Stimulated activated CD4-positive, alpha-beta T cell treated with anti-CD3 and anti-CD28 coated beads, TNF-alpha, amount 100 ng/mL, for 4 hours (primary cell): ENCODE measurements around the gene INO80E.
"Not testable (repeated sequence)": the region's sequence is repeated elsewhere in the genome, so short reads cannot be mapped to it uniquely, and the experiment has no call there.

Source experiments
- DNase-seq, 3 experiments: peaks; one replicate each; pipeline ENCODE4 v3.0.0-alpha.2; 2020; ENCODE audit warnings: low read depth in 3 of 3

Gene INO80E

DNA sequence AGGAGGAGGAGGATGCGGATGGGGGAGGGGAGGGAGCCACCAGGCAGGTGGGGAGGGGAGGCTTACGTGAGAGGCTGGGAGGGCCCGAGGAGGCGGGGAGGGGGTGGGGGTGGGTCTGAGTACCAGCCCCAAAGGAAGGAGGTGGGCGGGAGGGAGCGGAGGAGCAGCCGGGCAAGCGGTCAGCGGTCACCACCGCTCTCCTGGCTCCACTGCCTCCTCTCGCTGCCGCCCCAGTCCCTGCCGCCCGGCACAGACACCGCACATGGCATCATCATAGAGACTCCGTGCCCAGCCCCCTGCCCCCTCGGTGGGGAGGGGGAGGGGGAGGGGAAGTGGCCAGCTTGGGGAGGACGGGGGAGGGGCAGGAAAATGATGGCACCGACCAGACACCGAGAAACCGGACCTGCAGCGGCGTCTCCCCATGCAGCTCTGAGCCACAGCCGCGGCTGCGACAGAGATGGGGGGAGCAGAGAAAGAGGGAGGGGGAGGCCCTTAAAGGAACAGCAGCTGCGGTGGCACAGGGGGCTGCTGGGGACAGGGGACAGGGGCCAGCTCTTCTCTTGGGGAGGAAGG, 34.9 kb downstream of the INO80E start, which contains the start of gene TLCD3B:
Gene TLCD3B, minus strand, starts transcription at position 431 of the 573 bp plus-strand sequence. CDS start 744 bp downstream, outside the sequence.
- no peak for DNase-seq

DNA sequence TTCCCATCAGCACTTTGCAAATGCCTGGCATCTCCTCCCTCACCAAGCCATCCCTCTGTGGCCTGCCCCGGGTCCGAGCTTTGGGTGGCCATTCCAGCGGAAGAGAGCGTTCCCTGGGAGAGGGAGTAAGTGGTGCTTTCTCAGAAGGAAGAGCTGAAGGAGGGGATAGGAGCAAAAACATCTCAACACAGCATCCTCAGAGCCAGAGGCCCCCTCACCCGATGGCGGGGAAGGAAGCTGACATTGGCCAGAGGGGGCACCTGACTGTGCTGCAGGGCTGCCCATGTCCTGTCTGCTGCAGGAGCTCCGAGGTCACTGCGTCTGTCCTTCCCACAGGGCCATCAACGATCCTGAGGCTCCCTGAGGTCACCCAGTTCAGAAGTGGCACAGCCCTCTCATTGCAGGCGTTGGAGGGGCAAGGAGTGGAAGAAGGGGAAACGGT, 35.5 kb downstream of the INO80E start:
- no peak for DNase-seq

DNA sequence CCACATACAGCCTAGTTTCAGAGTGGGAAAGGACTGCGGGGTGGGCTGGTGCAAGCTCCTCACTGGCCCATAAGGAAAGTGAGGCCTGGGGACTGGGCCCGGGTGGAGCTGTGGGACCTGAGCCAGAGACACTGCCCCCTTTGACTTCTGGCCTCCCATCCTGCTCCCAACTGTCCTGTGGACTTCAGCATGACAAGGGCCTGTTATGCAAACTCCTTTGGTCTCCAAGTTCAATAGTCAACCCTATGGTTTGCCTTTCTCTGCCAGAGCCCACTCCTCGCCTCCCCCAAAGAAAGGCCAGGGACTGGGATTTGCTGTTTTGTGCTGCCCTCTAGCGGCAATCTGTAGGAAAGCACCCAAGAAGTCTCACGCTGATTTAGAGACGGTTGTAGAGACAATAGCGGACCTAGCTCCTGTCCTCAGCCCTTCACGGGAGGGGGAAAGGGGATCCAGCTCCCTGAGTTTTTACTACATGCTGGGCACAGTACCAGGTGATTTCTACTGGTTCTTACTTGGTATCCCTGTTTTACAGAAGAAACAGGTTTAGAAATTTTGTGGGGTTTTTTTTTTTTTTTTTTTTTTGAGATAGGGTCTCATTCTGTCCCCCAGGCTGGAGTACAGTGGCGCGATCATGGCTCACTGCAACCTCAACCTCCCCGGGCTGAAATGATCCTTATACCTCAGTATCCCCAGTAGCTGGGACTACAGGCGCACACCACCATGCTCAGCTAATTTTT, 36.2 kb downstream of the INO80E start:
- DNase-seq: peak in 2 of 3 experiments; percentile 26 to 38

DNA sequence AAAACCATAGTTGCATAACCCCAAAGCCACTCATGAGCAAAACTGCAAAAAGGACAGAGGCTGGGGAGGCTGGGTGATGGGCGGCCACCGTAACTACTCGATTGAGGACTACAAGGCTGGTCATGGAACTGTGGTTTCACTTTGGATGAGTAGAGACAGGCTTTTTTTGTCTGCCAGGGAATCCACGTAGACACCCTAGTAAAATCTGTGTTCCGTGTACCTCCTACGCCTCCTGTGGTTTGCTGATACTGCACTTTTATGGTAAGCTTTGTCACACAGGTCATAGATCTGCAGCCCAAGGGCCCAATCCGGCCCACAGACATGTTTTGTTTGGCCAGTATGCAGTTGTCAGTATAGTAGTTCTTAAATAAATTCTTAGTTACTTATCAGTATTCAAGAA, 37.2 kb downstream of the INO80E start:
- no peak for DNase-seq

DNA sequence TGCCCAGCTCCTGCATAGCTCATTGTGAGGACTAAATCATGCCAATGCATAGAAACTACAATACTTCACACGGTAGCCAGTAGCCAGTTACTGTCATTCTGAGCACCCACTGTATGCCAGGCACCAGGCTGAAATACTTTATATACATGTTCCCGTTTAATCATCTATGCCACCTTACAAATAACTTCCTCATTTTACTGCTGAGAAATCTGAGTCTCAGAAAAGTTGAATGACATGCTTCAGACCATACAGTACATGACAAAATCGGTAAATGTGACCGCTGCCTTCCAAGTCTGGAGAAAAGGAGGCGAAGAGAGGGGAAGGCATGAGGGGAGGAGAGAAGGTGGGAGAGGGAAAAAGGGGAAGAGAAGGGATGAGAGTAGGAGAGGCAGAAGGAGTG, 44.2 kb downstream of the INO80E start:
- DNase-seq: no peak

DNA sequence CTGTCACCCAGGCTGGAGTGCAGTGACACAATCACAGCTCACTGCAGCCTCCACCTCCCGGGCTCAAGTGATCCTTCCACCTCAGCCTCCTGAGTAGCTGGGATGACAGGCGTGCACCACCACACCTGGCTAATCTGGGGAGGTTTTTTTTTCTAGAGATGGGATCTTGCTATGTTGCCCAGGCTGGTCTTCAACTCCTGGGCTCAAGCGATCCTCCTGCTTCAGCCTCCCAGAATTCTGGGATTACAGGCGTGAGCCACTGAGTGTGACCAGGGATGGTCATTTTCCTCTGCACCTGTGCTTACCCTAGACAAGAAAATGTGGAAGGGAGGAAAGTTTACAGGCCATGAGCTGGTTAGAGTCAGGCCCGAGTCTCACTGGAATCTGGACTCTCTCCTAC, 44.6 kb downstream of the INO80E start:
- DNase-seq: not testable (repeated sequence)

DNA sequence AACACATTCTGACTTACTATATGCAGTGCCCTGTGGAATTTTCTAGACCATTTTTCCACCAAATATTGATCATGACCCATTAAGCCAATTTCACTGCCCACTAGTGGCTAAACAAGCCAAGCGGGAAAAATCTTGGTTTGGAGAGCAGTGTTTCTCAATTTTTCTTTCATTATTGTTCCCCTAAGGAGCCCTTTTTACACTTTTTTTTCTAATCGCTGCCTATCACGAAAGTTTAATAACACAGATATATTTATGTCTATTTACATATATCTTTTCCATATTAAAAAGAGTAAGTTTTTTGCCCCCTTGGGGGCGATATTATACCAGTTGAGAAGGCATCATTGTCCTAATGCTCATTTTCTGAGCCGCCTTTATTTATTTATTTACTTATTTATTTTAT, 45.8 kb downstream of the INO80E start:
- DNase-seq: no peak

DNA sequence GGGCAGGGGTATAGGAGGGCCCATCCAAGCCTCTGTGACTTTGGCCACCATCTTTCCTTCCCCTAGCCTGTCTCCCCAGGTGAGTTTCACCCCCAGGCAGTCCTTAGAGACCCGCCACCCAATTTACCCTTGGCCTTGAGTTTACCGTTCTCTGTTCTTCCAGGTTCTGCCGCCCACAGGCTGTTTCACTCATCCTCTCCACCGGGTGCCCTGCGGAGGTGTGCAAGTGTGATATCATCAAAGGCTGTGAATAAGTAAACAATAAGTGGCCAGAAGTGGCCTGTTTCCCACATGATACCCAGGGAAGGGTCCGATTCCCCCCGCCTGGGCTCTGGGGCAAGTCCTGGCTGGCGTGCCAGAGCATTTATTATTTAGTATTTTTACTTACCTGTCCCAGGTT, 50.1 kb downstream of the INO80E start:
- no peak for DNase-seq

DNA sequence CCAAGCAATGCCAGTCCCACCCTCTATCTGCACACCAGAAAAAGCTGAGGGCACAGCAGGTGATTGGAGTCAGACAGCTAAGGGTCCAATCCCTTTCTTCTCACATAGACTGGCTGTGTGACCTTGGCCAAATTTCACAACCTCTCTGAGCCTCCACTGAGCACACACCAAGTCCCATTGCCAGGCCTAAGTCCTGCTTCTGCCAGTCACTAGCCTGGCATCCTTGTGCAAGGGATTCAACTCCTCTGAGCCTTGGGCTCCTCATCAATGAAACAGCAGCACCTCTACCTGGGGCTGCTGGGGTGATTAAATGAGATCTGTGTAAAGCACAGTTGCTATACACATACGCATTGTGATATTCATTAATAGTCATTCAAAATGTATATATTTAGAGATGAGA, 50.5 kb downstream of the INO80E start:
- DNase-seq: no peak

DNA sequence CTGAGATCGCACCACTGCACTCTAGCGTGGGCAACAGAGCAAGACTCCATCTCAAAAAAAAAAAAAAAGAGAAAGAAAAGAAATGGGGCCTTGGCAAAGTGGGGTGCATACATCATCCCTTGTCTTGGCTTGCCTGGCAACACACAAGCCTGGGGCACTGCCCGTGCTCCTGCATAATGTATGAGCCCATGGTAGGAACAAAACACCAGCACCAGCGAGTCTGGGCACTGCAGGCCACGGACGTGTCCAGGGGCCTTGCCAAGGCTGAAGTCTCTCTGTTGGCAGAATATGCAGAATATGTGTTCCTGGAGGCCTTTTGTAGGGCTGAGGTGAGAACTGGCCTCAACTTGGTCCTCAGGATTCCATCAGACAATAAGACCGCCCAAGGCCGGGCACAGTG, 53.8 kb downstream of the INO80E start:
- no peak for DNase-seq

DNA sequence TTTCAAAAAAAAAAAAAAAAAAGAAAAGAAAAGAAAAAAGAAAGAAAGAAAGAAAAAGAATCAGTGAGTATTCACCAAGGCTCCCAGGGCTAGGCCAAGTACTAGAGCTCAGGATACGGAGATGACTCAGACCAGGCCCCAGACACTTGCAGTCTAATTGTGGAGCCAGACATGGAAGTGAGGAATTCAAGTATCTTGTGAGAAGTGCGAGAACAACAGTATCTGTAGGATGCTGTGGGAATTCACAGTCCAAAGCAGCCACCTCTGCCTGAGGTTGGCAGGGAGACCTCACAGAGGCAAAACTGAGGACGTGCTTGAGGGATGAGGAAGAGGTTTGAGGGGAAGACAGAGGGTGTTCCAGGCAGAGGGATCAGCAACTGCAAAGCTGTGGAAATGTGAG, 55.5 kb downstream of the INO80E start:
- DNase-seq: no peak

DNA sequence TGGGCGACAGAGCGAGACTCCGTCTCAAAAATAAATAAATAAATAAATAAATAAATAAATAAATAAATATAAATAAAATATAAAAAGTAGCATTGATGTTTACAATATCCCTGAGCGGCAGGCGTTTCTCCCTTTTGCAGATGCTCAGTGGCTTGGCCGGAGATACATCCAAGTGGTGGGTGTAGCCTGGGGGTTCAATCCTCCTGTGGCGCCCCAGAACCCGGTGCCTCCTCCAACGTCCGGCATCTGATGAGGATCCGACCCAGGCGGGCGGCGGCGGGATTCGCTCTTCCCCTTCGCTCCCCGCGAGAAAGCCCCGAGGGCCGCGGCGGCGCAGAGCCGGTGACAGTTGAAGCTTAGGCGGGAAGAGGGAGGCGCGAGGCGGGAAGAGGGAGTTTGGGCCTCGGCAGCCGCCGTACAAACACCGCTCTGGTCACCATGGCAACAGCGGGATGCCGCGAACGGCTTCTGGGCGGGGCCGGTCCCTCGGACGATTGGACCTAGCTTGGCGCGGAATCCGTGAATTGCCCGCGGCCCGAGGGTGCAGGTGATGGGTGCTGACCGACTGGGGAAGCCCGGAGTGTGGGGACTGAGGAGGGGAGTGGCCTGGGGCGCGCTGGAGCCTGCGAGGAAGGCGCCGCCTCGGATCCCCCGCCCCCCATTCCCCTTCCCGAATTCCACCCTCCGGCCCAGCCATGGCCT, 56.8 kb downstream of the INO80E start:
- peak; percentile 78 to 83 (median 79) for DNase-seq

DNA sequence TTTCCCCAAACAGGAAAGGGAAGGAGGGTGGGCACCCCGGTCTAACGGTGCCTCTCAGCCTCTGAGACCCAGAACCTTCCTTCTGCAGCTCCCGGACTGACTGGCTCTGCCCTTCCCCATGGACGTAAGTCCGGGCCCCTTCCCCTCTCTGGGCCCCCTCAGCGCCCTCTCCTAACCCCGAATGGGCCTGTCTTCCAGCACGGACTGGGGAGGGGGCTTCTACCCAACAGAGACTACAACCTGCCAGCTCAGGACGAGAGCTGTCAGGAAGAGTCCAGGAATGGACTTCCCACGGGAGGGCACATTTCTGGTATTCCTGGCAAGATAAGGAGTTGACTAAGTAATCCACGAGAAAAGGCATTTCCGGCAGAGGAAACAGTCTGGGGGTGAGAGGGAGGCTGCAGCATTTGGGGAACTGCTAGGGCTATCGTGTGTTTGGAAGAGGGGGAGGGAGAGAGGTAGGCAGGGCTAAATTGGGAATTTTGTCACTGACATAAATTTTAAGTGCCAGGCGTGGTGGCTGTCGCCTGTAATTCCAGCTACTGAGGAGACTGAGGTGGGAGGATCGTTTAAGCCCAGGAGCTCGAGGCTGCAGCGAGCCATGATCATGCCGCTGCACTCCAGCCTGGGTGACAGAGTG, 57.5 kb downstream of the INO80E start:
- no peak for DNase-seq

DNA sequence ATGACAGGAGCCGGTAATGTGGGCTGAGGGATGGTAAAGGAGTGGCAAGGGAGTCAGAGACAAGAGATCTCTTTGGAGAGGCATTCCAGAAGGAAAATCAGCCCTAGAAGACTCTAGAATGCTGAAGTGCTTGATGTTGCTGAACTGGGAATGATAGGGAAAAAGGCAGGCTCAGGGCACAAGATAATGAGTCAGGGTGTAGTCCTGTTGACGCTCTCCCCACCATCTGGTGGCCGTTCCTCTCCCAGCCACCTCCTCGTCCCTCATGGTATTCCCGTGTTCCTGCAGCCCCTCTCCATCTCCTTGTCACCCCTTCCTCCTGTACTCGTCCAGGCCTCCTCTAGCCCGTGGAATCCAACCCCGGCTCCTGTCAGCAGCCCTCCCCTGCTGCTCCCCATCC, 58.4 kb downstream of the INO80E start:
- DNase-seq: no peak

DNA sequence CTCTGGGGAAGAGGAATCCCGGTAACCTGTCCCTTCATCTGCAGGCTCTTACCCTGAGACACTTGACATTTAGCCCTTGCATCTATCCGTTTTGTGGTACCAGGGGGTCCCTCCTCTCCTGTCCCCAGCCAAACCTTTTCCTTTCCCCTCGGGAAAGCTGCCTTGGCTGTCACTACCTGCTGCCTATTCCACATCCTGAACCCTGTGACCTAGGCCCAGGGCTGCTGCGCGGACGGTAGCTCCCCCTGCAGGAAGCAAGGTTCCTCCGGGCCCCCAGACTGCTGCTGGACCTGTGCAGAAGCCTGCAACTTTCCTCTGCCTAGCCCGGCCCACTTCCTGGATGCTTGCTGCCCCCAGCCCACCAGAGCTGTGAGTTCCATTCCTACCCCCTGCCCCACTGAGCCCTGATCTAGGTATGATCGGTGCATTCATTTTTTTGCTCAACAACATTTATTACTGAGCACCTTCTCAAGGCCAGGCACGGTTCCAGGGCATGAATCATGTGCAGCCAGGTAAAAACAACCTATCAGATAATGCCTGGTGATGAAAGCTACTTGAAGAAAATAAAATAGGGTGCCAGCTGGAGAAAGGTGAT, 59.0 kb downstream of the INO80E start:
- no peak for DNase-seq
